CD4-positive, alpha-beta T cell treated with Interleukin-6 for 4 hours (primary cell): Measurements from ENCODE around the gene OR6A2.

Source experiments
- DNase-seq: peaks from one replicate; pipeline ENCODE4 v3.0.0-alpha.2; 2020; ENCODE audit warnings: mixed read lengths

The OR6A2 gene

DNA sequence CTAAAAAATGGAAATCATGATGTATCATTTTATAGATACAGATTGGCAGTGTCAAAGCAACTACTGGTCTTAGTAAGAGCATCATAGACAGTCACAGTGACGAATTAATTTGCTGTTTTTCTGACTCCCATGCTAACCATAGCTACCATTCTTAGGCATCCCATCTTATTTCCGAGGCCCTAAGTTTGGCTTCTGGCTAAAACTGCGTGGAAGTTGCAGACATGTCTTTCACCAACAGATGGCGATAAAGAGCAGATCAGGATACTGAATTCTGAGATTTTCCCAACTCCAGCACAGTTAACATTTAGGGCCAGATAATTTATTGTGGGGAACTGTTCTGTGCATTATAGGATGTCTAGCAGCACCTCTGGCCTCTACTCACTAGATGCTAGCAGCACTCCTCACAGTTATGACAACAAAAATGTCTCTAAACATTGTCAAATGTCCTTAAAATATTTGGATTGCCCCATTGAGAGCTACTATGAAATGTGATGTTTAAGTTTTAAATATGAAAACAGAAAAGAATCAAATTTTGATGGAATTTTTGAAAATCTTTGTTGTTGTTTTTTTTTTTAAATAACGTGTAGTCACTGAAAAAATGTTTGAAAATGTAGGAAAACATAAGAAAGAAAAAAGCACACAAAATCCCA is 44.1 kb downstream of the OR6A2 start:
- peak; percentile 50 for DNase-seq

DNA sequence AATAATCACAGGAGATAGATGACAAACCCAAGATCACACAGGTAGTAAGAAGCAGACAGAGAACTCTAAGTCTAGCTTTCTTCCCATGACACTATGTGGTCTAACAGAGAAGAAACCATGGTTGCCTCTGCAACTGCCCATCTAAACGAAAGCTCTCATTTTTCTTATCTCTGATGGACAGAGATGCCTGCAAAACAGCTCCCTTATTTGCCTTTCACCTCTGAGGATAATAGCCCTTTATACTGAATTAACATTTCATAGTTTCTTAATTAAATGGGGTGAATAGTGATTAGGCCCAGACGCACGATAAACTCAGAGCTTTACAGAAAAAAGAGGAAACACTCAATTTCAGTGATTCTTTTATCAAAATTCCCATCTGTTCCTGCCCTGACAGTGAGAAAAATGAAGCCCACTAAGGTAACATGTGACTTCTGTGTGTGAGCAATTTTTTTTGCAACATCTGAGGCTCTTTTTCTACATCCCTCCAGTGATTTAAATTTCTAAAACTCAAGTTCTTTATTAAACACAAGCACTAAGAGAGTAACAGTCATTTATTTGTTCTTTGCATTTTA is 52.3 kb downstream of the OR6A2 start:
- DNase-seq = peak; percentile 7

DNA sequence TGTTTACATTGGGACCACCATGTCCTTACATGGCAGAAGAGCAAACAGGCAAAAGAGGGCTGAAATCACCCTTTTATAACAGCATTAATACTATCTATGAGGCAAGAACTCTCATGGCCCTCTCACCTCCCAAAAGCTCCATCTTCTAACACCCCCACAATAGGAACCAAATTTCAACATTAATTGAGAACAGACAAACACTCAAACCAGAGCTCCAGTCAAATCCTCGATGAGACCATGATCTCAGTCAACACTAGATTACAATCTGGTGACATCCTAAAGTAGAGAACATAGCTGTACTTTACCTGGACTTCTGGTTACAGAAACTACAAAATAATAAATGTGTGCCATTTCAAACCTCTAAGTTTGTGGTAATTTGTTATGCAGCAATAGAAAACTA is 52.9 kb downstream of the OR6A2 start:
- DNase-seq = no peak

DNA sequence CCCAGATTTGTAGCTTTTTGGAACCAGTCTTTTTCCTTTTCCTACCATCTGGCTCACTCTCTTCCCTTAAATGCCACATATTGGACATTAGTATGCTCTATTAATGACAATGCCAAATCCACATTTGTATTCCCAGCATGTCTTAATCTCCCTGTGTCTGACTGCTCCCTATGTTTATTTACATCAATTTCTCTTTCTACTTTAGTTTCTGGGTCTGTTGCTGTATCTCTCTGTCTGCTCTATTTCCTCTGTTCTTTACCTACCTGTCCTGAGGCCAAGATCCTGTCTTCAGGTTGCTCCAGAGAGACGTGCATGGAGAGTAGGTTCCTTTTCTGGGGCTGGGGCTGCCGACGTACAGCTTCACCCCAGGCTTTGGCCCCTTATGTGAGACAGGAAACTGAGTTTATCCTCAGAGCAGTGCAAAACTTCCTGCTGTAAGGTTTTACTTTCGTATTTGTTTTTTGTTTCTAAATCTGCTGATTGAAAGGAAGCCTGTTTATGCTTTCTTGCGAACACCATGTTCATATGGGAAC is 53.3 kb downstream of the OR6A2 start:
- DNase-seq = peak; percentile 67

DNA sequence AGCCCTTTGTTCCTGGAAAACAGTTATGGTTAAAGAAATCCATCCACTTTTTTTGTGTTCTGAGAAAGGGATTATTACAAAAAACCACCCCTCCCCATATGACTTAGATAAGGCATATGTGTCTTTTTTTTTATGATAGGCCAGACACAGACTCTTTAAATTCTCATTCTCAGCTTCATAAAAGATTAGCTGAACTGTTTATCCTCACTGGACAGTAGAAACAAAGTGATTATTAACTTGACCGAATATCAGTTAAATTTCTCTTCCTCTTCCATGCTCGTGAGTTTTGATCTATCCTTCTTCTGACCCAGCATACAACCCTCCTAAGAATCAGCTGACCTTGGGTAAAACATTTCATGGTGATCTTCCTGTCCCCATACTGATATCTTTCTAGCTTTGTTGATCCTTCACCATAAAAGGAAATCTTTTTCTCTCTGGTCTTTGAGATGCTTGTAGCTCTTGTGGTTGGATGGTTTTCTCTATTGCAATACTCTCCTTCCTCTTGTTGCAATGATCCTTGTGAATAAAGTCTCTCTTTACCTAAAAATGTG is 53.9 kb downstream of the OR6A2 start:
- DNase-seq = no peak

DNA sequence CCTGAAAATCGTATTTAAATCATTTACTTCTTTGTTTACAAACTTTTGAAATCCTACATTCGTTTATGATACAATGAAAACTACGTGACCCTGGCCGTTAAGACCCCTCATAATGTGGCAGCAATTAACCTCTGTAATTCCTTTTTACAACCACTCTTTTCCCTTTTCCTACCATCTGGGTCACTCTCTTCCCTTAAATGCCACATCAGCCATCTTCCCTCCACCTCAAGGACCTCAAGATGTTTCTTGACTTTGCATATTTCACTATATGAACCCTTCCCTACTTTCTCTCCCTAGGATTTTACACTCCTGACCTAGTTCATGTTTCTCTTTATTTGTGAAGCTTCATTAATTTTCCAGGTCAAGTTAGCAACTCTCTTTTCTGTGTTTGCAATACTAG is 54.5 kb downstream of the OR6A2 start:
- no peak for DNase-seq

DNA sequence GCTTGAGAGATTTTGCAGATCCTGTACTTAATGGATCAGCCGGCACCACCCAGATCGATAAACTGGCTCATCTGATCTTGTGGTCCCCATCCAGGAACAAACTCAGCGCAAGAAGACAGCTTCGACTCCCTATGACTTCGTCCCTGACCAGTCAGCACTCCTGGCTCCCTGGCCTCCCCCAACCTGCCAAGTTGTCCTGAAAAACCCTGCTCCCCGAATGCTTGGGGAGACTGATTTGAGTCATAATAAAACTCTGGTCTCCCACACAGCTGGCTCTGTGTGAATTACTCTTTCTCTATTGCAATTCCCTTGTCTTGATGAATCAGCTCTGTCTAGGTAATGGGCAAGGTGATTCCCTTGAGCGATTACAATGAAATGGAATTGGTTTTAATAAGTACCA is 57.2 kb downstream of the OR6A2 start:
- DNase-seq = no peak
